Prostate gland (tissue), 2 donors: ENCODE results near the gene CCDC81.

Experiments
- POLR2A ChIP-seq: fragments of 450-650 bp; IDR thresholded peaks from one replicate; pipeline ENCODE4 v1.6.1; 2016; ENCODE audit warnings: antibody characterized with exemption, mild to moderate bottlenecking
- POLR2AphosphoS5 ChIP-seq: sonication (generic); formaldehyde crosslinking; IDR thresholded peaks from one replicate; pipeline ENCODE4 v1.6.1; 2017; ENCODE audit warnings: antibody characterized with exemption
- TF ChIP-seq, protein P1 (sequence below), 4 experiments: fragments of 200-600 bp in 2 of 4; fragments of 450-650 bp in 2 of 4; sonication (generic) in 2 of 4; IDR thresholded peaks; 1 replicate in 3 of 4; 2 replicates in 1 of 4; pipeline ENCODE4 v1.5.1; 2016 to 2019; ENCODE audit warnings: antibody characterized with exemption in 4 of 4, mild to moderate bottlenecking in 2 of 4, moderate library complexity in 2 of 4

DNA sequence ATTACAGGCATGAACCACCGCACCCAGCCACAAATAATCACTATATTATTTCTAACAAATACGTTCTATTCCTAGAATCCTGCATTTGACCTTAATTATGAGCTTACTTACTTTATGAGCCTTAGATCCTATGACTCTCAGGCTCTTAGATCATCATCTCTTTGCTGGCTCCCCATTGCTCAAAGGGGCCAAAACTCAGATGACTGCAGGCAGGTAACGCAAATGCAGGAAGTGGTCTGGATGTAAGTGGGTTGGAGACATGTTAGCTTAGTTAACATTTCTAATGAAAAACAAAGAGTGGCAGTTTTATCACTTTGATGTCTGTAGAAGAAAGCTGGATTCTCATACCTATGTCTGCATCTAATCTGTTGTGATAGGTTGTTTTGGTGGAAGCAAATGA is 23.4 kb downstream of the CCDC81 start:
- TF ChIP-seq, protein P1, sequence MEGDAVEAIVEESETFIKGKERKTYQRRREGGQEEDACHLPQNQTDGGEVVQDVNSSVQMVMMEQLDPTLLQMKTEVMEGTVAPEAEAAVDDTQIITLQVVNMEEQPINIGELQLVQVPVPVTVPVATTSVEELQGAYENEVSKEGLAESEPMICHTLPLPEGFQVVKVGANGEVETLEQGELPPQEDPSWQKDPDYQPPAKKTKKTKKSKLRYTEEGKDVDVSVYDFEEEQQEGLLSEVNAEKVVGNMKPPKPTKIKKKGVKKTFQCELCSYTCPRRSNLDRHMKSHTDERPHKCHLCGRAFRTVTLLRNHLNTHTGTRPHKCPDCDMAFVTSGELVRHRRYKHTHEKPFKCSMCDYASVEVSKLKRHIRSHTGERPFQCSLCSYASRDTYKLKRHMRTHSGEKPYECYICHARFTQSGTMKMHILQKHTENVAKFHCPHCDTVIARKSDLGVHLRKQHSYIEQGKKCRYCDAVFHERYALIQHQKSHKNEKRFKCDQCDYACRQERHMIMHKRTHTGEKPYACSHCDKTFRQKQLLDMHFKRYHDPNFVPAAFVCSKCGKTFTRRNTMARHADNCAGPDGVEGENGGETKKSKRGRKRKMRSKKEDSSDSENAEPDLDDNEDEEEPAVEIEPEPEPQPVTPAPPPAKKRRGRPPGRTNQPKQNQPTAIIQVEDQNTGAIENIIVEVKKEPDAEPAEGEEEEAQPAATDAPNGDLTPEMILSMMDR (IDR thresholded peaks at IDR 0.05), result no peak
- TF ChIP-seq POLR2A (no peak), POLR2AphosphoS5 (no peak)
